Measurements from ENCODE around the gene TMEM258.

The TMEM258 gene

DNA sequence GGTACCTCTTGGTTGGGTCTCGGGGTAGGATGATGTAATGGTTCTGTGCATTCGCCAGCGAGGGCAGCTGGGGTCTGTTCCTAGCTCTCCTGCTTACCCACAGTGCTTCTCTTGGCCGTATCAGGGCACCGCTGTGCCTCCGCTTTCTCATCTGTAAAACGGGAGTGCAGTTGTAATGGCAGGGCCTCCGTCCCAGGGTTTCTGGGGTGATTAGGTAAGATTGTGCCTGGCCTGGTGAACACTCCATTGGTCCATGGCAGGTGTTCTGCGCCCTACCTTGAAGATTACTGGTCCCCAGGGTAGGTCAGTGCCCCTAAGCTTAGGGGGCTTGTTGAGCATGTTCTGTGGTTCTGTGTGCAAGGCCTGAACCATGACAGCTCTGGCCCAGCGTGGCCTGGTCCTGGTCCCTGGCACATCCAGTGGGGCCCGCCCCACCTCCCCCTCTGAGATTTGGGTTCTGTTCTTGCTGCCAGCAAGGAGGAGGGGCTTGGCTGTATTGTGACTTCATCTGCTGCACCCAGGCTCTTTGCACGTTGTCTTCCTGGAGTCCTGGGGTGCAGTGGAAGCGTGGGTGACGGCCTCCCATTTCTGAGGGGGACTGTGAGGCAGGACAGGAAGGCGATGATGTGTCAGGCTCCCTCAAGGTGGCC lies 35.1 kb downstream of the TMEM258 start:
- TF ChIP-seq, protein P1, sequence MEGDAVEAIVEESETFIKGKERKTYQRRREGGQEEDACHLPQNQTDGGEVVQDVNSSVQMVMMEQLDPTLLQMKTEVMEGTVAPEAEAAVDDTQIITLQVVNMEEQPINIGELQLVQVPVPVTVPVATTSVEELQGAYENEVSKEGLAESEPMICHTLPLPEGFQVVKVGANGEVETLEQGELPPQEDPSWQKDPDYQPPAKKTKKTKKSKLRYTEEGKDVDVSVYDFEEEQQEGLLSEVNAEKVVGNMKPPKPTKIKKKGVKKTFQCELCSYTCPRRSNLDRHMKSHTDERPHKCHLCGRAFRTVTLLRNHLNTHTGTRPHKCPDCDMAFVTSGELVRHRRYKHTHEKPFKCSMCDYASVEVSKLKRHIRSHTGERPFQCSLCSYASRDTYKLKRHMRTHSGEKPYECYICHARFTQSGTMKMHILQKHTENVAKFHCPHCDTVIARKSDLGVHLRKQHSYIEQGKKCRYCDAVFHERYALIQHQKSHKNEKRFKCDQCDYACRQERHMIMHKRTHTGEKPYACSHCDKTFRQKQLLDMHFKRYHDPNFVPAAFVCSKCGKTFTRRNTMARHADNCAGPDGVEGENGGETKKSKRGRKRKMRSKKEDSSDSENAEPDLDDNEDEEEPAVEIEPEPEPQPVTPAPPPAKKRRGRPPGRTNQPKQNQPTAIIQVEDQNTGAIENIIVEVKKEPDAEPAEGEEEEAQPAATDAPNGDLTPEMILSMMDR (conservative IDR thresholded peaks at IDR 0.05; ENCODE audit: low read depth, low read length): no peak
- H3K4me3 ChIP-seq (ENCODE audit: low read length): peak overlapping the region; percentile 87

DNA sequence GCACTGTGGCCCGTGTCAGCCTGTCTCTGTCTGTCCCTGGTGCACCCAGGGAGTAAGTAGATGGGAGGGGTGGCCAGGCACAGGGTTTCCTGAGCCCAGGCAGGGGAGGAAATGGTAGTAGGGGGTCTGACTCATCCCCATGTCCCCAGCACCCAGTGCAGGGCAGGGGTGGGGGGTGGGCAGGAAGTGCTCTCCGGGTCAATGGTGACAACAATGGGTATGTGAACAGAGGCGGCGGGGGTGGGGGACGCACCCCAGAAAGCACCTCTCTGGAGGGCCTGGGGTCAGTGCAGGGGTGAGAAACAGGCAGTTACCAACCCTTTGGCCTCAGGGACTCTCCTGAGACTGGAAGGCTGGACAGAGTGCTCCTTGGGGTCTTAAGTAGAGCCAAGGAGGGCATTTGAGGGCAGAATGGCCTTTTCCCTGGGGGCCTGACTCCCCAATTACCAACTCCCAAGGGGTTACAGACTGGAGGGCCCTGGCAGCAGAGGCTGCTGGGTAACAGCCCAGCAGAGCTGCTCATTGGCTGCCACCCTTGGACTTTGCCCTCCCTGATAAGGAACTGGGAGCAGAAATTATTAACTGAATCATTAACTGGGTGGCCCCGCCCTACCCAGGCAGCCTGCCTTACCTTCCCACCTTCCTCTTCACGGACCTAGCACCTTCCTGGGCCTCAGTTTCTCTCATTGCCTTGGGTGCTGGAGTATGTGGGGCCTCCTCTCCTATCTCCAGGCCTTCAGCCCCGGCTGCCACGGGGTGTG lies 35.8 kb downstream of the TMEM258 start:
- TF ChIP-seq, protein P1 (conservative IDR thresholded peaks at IDR 0.05; ENCODE audit: low read depth, low read length): no peak
- no peak for DNase-seq (ENCODE audit: low read depth)
- peak overlapping the region; percentile 87 for H3K4me3 ChIP-seq (ENCODE audit: low read length)

More for the DNA sequence above, 35.1 kb downstream of the TMEM258 start:
- no peak for DNase-seq (ENCODE audit: low read depth)

DNA sequence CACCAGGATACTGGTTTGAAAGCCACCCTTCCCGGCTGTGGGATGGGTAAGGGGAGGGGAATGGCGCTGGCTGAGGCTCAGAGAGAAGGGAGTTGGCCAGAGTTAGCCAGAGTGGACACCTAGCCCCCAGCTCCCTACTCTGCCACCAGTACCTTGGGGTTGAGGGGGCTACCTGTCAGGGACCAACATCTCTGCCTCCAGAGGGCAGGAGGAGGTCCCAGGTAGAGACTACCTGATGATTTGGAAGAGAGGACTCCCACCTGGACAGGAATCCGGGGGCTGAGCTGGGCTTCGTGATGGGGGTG lies 36.3 kb downstream of the TMEM258 start:
- no peak for DNase-seq (ENCODE audit: low read depth)
- peak overlapping the region; percentile 87 for H3K4me3 ChIP-seq (ENCODE audit: low read length)
- TF ChIP-seq, protein P1 (conservative IDR thresholded peaks at IDR 0.05; ENCODE audit: low read depth, low read length): no peak

DNA sequence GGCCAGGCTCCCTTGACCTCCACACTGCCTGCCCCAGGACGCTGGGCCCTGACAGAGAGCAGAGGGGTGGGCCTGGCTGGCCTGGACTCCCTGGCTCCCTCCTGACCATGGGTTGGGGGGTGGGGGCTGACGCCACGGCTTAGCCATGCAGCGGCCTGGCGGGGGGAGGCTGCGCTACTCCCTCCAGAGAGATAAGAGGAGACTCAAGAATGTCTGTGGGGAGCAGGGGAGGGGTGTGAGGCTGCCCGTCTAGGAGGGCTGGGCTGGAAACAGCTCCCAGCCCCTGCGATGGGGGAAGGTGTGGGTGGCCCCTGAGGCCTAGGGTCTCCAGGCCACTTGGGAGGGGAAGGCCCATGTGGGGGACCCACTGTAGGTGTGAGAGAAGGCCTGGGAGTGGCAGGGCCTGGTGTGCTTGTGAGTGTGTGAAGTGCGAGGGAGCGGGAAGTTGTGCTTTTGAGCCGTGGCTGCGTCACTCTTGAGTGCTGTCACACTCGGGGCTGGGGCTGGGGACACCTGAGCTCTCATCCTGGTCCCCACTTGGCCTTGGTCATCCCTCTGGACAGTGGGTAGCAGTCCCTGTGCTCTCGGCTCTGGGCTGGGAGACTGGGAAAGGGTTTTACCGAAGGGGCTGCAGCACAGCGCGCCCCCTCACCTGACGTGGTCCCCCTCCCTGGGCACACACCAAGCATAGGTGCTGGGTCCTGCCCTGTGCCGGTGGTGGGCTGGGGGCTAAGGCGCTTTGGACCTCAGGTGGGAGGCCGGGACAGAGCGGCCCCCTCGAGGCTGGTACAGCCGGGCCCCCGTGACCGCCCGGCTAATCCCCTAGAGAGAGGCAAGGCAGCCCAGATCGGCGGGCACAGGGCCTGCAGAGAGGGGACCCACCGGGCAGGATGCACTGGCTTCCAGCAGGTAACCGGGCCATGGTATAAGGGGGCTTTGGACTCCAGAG lies 37.6 kb downstream of the TMEM258 start:
- DNase-seq (ENCODE audit: low read depth): no peak
- H3K4me3 ChIP-seq (ENCODE audit: low read length): peak overlapping the region; percentile 87
- TF ChIP-seq, protein P1 (conservative IDR thresholded peaks at IDR 0.05; ENCODE audit: low read depth, low read length): no peak

DNA sequence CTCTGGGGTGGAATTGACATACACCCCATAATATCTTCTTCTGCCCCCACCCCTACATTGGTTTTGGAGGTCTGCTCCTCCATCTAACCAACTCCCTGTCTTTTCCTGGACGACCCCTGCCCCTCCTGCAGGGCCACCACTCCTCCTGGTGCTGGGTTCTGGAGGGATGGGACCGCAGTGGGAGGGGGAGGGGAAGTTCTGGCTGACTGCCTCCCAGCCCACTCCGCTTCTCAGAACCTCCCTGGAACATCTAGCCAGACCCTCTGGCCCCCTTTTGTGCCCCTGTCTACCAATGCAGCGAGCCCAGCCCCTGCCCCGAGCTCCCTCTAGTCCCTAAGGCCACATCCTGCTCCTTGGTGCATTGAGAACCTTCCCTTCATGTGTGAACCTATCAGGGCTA lies 38.7 kb downstream of the TMEM258 start:
- DNase-seq (ENCODE audit: low read depth): no peak
- TF ChIP-seq, protein P1 (conservative IDR thresholded peaks at IDR 0.05; ENCODE audit: low read depth, low read length): no peak

DNA sequence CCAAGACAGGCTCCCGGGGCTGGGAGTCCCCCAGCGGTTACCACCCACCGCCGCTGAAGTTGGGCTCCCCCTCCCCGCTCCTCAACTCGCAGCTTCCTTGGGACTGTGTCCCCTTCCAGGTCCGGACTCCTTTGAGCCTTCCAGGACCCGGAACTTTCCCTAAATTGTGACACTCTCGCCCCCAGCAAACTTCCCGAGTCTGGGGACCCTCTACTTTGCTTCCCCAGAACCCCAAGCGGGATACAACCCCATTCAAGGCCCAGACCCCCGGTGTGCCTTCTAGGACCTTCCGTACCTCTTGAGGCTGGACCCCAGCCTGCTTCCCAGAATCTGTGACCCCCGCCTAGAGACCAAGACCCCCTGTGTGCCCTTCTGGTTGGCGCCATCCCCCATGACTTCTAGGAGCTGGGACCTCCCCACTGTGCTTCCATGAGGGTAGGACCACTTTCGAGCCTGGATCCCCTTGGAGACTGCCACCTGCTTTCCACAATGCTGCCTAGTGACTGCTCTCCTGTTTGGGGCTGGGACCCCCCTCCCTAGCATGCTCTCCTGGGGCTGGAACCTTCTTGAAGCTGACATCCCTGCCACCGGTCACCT lies 39.4 kb downstream of the TMEM258 start:
- peak overlapping the region; percentile 87 for H3K4me3 ChIP-seq (ENCODE audit: low read length)
- TF ChIP-seq, protein P1 (conservative IDR thresholded peaks at IDR 0.05; ENCODE audit: low read depth, low read length): no peak
- no peak for DNase-seq (ENCODE audit: low read depth)

More for the DNA sequence above, 38.7 kb downstream of the TMEM258 start:
- peak overlapping the region; percentile 87 for H3K4me3 ChIP-seq (ENCODE audit: low read length)

Data from retinal pigment epithelial cell (primary cell).